H1 (cell line): ENCODE data around the gene TARS3. TPM values are rescaled to one million over a fixed set of nuclear protein-coding genes. Genes with fewer than 3 reads are reported as not detected.

Experiments used
- SIX5 ChIP-seq: IDR thresholded peaks from 2 replicates; pipeline ENCODE4 v1.6.1; 2011; ENCODE audit warnings: mild to moderate bottlenecking, low read depth, low read length
- SUZ12 ChIP-seq: fragments of 200-600 bp; sonication (generic); IDR thresholded peaks from 2 replicates; pipeline ENCODE4 v1.6.1; 2012; ENCODE audit warnings: mild to moderate bottlenecking, inconsistent platforms, low read length, moderate library complexity, mixed read lengths
- polyA plus RNA-seq, 7 experiments: library from polyadenylated mRNA; depleted of rRNA in 3 of 7; stranded (reverse) in 5 of 7; unstranded in 2 of 7; fragments of >200 nt in 5 of 7; fragments of 200-250 nt in 2 of 7; gene quantifications; 1 replicate in 5 of 7; 2 replicates in 1 of 7; 4 replicates in 1 of 7; pipeline versions ENCODE4 v1.2.1 to v1.2.3, GENCODE V29; 2011 to 2013; ENCODE audit warnings: missing spikeins in 2 of 7, mixed read lengths in 2 of 7
- total RNA-seq: library from RNA; stranded (reverse); fragmentation: NEBNext Ultra II Directional; extraction: Animal tissue kit (Norgen Biotek cat#: 25700); gene quantifications from 2 replicates; pipeline ENCODE4 v1.2.1, GENCODE V29; 2021

TARS3 gene
- total and polyA plus RNA-seq, 2 of the 8 experiments (the other 6 are each of a cell fraction or from before 2014, with no cell fraction given), result 2.1 to 13.9 TPM

DNA sequence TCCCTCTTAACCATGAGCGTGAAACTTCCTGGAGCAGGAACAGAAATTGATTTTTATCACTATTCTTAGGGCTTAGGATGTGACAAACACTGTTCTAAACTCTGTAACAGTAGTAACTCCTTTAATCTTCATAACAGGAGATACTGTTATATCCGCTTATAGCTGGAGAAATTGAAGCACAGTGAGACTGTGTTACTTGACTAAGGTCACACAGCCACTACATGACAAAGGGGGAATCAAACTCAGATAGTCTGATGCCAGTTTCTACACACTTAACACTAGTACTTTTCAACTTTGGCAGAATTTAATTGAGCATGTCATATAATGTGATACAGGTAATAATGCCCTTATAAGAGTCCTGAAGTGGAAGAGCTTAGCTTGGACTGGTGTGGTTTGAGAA lies 800 bp upstream of the TARS3 start (continued):
- TF ChIP-seq SUZ12 (no peak), SIX5 (no peak)
